ENCODE data around the gene FBN3. TPM values are rescaled to one million over a fixed set of nuclear protein-coding genes. Genes with fewer than 3 reads are reported as not detected.

Gene FBN3
- total RNA-seq, 1 experiment from 2014 or later, result 0.81 TPM

DNA sequence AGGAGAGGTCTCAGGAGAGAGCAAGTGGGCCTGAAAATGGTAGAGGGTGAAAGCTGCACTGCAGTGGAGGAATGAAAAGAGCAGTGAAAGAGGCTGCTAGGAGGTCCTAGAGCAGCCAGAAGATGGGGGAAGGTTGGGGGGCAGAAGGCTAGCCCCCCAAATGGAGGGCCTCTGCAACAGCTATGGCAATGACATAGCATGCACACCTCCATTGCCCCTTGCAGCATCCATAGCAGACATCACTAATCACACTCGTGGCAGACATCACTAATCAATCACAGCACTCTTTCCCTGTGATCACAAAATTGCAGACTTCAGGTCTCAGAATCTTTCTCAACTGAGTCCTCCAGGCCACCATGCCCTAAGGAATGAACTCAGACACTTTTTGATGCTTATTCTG is 74.9 kb downstream of the FBN3 start:
- DNase-seq (ENCODE audit: low spot score), result no peak

GRCh38 chr19:8071912-8072311 is 77.5 kb downstream of the FBN3 start:
- no peak for DNase-seq (ENCODE audit: low spot score)
- in situ Hi-C loops (cut with HindIII; ENCODE audit: low sequenced_read_pairs), result no loop called here

More for the DNA sequence above, 74.9 kb downstream of the FBN3 start:
- in situ Hi-C loops (cut with HindIII; ENCODE audit: low sequenced_read_pairs), result no loop called here

- peak; percentile 11 for DNase-seq (ENCODE audit: low spot score)
- in situ Hi-C loops (cut with HindIII; ENCODE audit: low sequenced_read_pairs), result no loop called here
Observed at GRCh38 chr19:8069096-8069973, 80.1 kb downstream of the FBN3 start.

DNA sequence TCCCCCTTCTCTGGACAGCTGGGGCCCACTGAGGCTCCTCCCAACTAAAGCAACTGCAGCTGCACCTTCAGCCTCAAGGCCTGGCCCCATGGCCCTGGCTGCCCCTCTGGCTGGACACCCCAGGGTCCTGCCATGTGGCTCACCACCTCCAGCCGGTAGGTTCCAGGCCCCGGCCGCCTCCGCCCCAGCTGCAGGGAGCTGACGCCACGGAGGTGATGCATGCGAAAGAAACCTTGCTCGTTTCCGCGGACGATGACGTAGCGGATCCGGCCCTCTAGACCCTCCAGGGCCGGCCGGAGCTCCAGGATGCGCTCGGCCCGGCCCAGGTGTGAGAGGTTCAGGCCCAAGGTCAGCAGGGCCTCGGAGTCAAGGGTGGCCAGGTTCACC is 83.5 kb downstream of the FBN3 start:
- no peak for DNase-seq (ENCODE audit: low spot score)
- in situ Hi-C loops (cut with HindIII; ENCODE audit: low sequenced_read_pairs), result no loop called here

DNA sequence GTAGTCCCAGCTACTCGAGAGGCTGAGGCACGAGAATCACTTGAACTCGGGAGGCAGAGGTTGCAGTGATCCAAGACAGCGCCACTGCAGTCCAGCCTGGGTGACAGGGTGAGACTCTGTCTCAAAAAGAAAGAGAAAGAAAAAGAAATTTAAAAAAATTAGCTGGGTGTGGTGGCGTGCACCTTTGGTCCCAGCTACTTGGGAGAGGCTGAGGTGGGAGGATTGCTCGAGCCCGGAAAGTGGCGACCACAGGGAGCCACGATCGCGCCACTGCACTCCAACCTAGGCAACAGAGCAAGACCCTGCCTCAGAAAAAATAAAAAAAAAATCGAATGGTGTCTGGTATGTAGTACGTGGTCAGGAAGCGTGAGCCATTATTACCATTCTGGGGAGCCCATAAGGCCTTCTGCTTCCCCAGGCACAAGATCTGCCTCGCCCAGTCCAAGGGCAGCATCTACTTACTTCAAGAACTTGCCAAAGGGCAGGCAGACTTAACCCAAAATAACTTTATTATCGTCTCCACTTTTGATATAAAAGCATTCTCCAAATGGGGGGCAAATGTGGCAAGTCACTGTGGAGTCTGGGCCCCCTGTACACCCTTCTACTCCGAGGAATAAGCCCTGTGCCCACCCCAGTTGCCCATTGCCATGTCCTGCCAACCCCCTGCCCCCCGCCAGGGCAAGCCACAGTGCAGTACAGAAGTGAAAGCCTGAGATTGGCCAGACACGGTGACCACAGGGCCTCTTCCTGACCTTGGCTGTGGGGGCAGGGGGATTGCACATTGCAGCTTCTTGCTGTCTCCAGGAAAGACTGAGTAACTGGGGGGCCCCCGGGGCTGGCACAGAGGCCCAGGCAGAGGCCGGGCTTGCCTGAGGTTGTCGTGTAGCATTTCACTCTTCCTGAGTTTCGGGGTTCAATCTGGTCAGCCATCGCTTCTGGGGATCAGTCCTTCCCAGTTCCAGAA is 84.2 kb downstream of the FBN3 start:
- in situ Hi-C loops (cut with HindIII; ENCODE audit: low sequenced_read_pairs), result no loop called here
- DNase-seq (ENCODE audit: low spot score), result no peak

DNA sequence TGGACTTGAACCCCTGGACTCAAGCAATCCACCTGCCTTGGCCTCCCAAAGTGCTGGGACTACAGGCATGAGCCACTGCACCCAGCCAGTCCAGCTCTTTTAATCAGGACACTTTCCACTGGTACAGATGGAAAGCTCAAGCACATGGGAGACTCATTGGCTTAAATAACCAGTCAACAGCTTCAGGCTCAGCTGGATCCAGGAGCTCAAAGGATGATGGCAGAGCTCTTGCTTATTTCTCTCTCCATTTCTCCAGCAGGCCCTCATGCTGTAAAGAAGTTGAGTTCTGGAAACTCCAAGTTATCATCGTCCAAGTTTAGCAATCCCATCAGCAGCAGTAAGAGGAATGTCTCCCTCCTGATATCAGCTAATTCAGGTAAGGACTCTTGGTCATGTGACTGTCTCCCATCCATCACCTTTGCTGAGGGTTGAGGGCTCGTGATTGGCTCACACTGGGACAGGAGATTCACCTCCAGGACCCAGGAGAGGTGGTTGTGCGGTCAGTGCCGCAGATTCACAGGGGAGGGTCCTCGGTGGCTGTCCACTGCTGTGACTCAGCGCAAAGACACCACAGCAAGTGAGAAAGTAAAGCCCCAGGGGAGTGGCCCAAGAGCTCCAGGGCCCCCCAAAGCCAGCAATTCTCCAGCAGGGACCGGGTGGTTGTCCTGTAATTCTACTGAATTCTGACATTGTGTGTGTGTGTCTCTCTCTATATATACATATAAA is 91.7 kb downstream of the FBN3 start:
- in situ Hi-C loops (cut with HindIII; ENCODE audit: low sequenced_read_pairs), result no loop called here
- no peak for DNase-seq (ENCODE audit: low spot score)

DNA sequence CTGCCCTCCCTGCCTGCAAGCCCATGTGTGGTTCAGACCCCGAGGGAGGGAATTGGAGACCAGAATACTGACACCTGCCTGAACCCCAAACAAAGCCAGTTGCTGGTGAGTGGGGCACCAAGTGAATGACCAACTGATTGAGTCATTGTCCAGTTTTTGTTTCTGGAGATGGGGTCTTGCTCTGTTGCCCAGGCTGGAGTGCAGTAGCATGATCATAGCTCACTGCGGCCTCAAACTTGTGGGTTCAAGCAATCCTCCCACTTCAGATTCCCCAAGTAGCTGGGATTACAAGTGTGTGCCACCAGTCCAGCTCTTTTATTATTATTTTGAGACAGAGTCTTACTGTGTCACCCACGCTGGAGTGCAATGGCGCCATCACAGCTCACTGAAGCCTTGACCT is 92.9 kb downstream of the FBN3 start:
- no peak for DNase-seq (ENCODE audit: low spot score)
- in situ Hi-C loops (cut with HindIII; ENCODE audit: low sequenced_read_pairs), result no loop called here

GRCh38 chr19:8054169-8054568 is 95.2 kb downstream of the FBN3 start:
- no peak for DNase-seq (ENCODE audit: low spot score)
- in situ Hi-C loops (cut with HindIII; ENCODE audit: low sequenced_read_pairs), result no loop called here

DNA sequence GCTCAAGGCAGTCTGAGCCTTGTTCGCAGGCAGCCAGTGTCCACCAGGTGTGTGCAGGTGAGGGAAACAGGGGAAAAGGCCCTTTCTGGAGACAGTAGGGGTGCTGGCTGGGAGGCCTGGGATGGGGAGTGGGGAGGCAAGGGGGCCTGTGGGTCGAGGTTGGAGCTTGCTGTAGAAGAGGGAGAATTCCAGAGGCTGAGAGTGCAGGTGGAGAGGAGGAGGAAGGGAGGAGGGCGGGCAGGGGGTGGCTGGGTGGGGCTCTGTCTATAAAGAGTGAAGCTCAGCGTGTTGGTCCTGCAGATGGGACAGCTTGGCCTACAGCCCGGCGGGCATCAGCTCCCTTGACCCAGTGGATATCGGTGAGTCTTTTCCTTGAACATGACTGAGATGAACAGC is 96.9 kb downstream of the FBN3 start, which contains the start of gene CCL25:
Gene CCL25 (plus strand): TSS at position 297 of the 396 bp plus-strand sequence. CDS start 290 bp downstream, outside the sequence.
- no peak for DNase-seq (ENCODE audit: low spot score)
- in situ Hi-C loops (cut with HindIII; ENCODE audit: low sequenced_read_pairs), result no loop called here

GRCh38 chr19:8050274-8051096 is 98.9 kb downstream of the FBN3 start:
- DNase-seq (ENCODE audit: low spot score), result peak; percentile 10
- in situ Hi-C loops (cut with HindIII; ENCODE audit: low sequenced_read_pairs), result no loop called here

GRCh38 chr19:8046569-8047165 is 102.7 kb downstream of the FBN3 start:
- in situ Hi-C loops (cut with HindIII; ENCODE audit: low sequenced_read_pairs), result no loop called here

DNA sequence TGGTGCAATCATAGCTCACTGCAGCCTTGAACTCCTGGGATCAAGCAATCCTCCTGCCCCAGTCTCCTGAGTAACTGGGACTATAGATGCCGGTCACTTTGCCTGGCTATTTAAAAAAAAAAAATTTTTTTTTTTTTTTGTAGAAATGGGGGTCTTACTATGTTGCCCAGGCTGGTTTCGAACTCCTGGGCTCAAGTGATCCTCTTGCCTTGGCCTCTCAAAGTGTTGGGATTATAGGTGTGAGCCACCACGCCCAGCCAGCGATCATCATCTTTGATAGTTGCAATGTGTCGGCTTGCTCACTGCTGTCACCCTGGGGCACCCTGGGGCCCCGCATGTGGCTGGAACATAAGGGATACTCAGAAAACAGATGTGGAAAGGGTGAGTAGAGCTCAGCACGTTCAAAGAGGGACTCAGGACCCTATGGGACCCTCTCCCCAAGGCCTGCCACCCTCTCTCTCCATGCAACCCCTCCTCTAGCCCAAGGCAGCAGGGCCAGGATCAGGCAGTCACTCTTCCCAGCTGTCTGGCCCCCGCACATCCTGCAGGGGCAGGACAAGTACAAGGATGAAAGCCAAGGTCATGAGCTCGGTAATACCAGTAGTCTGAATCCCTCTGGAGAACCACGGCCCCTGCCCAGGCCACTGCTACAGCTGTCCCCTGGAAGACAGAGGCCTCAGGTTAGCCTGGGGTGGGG is 103.4 kb downstream of the FBN3 start:
- DNase-seq (ENCODE audit: low spot score), result no peak
- in situ Hi-C loops (cut with HindIII; ENCODE audit: low sequenced_read_pairs), result no loop called here

More at GRCh38 chr19:8046569-8047165, 102.7 kb downstream of the FBN3 start:
- no peak for DNase-seq (ENCODE audit: low spot score)

DNA sequence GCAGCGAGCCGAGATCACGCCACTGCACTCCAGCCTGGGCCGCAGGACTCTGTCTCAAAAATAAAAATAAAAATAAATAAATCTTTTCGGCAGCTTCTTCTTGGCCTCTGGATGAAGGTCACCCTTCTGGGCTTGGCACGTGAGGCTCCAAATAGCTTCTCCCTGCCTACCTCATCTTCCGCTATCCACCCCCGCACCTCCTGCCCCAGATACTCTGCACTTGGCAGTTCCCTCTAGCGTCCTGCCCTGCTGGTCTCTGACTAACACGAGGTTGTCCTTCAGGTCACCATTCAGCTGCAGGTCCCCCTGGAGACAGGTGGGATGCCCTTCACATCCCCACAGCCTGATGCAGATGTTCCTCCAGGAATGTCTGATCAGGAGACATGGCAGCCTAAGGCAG is 105.4 kb downstream of the FBN3 start:
- DNase-seq (ENCODE audit: low spot score), result no peak
- in situ Hi-C loops (cut with HindIII; ENCODE audit: low sequenced_read_pairs), result no loop called here

- in situ Hi-C loops (cut with HindIII; ENCODE audit: low sequenced_read_pairs), result no loop called here
- DNase-seq (ENCODE audit: low spot score), result no peak
Observed at GRCh38 chr19:8042900-8043299, 106.5 kb downstream of the FBN3 start.

GRCh38 chr19:8041531-8041931 is 107.9 kb downstream of the FBN3 start:
- no peak for DNase-seq (ENCODE audit: low spot score)

GRCh38 chr19:8039231-8039630 is 110.2 kb downstream of the FBN3 start:
- no peak for DNase-seq (ENCODE audit: low spot score)
- in situ Hi-C loops (cut with HindIII; ENCODE audit: low sequenced_read_pairs), result no loop called here

More at GRCh38 chr19:8041531-8041931, 107.9 kb downstream of the FBN3 start:
- in situ Hi-C loops (cut with HindIII; ENCODE audit: low sequenced_read_pairs), result no loop called here

GRCh38 chr19:8038815-8039214 is 110.6 kb downstream of the FBN3 start:
- in situ Hi-C loops (cut with HindIII; ENCODE audit: low sequenced_read_pairs), result no loop called here
- DNase-seq (ENCODE audit: low spot score), result no peak
